B cell (primary cell): ENCODE data around the gene SRGAP2B. TPM values are rescaled to one million over a fixed set of nuclear protein-coding genes. Genes with fewer than 3 reads are reported as not detected.
"Not testable (repeated sequence)": the region's sequence is repeated elsewhere in the genome, so short reads cannot be mapped to it uniquely, and the experiment has no call there.

Experiments used
- ATAC-seq: fragments of 200-7000 bp; cut with Tn5 transposase; one replicate; pipeline ENCODE4 v1.10.0; 2021; ENCODE audit warnings: low read depth, mild to moderate bottlenecking, moderate number of reproducible peaks, moderate library complexity
- CTCF ChIA-PET: fragments of 350-600 bp; sonication (Branson Sonifier 250); formaldehyde crosslinking; loops from one replicate; lab custom pipeline; 2021; ENCODE audit warnings: antibody characterized with exemption, inconsistent platforms; lab: Charles Lee
- POLR2A ChIA-PET: fragments of 350-600 bp; sonication (Branson Sonifier 250); formaldehyde crosslinking; loops from one replicate; lab custom pipeline; 2021; ENCODE audit warnings: antibody characterized with exemption; lab: Charles Lee
- DNase-seq: peaks from one replicate; pipeline ENCODE4 v3.0.0; 2013
- H2AFZ ChIP-seq: 2 replicates; pipeline ENCODE4 v1.6.1; 2012; ENCODE audit warnings: mild to moderate bottlenecking, low read depth, low read length; ENCODE audit not compliant: insufficient read depth, poor library complexity, severe bottlenecking
- H3K27ac ChIP-seq, 2 donors: 1 replicate in 1 of 2; 2 replicates in 1 of 2; pipeline ENCODE4 v1.5.1; 2012 to 2013; ENCODE audit warnings: low read length in 2 of 2, mild to moderate bottlenecking in 2 of 2, moderate library complexity in 1 of 2
- H3K27me3 ChIP-seq, 4 experiments: fragments of 200-600 bp in 1 of 4; sonication (generic) in 1 of 4; replicated peaks in 1 of 4; 1 replicate in 2 of 4; 2 replicates in 2 of 4; pipeline versions ENCODE4 v1.6.1 to v1.7.0; 2013 to 2016; ENCODE audit warnings: low read length in 3 of 4, mild to moderate bottlenecking in 2 of 4, mixed read lengths in 1 of 4, moderate library complexity in 1 of 4; ENCODE audit not compliant: insufficient read depth in 4 of 4, control insufficient read depth in 3 of 4; ENCODE audit errors: control extremely low read depth in 1 of 4
- H3K36me3 ChIP-seq, 2 experiments: replicated peaks in 1 of 2; 1 replicate in 1 of 2; 2 replicates in 1 of 2; pipeline versions ENCODE4 v1.6.1 to v1.7.1; 2013; ENCODE audit warnings: low read length in 1 of 2; ENCODE audit not compliant: insufficient read depth in 2 of 2, control insufficient read depth in 1 of 2; ENCODE audit errors: control extremely low read depth in 1 of 2, extremely low read depth in 1 of 2
- H3K4me1 ChIP-seq, 2 donors: fragments of 200-600 bp in 1 of 2; sonication (generic) in 1 of 2; 1 replicate in 1 of 2; 2 replicates in 1 of 2; pipeline versions ENCODE4 v1.5.1 to v1.6.1; 2013 to 2017; ENCODE audit warnings: low read length in 2 of 2; ENCODE audit not compliant: control insufficient read depth in 2 of 2, insufficient read depth in 2 of 2
- H3K4me2 ChIP-seq: replicated peaks from 2 replicates; pipeline ENCODE3; 2012; ENCODE audit warnings: mild to moderate bottlenecking, low read depth, low read length; ENCODE audit not compliant: poor library complexity, severe bottlenecking
- H3K4me3 ChIP-seq, 5 experiments: fragments of 200-600 bp in 1 of 5; sonication (generic) in 1 of 5; 1 replicate in 3 of 5; 2 replicates in 2 of 5; pipeline versions ENCODE4 v1.5.1 to v1.7.0; 2011 to 2016; ENCODE audit warnings: low read length in 4 of 5, mild to moderate bottlenecking in 4 of 5, low read depth in 2 of 5, control low read depth in 1 of 5, moderate library complexity in 1 of 5; ENCODE audit not compliant: insufficient read depth in 1 of 5; ENCODE audit errors: control extremely low read depth in 1 of 5, extremely low read depth in 1 of 5
- H3K79me2 ChIP-seq: fragments of 200-600 bp; sonication (generic); one replicate; pipeline ENCODE4 v1.6.0; 2016; ENCODE audit warnings: low read length; ENCODE audit not compliant: control insufficient read depth, insufficient read depth
- H3K9ac ChIP-seq: fragments of 200-600 bp; sonication (generic); 2 replicates; pipeline ENCODE4 v1.6.1; 2017; ENCODE audit warnings: mild to moderate bottlenecking, low read length, moderate library complexity
- H3K9me3 ChIP-seq, 3 donors: one replicate each; pipeline versions ENCODE4 v1.6.1 to v1.7.1; 2013; ENCODE audit warnings: low read length in 2 of 3; ENCODE audit not compliant: control insufficient read depth in 2 of 3, insufficient read depth in 1 of 3; ENCODE audit errors: control extremely low read depth in 1 of 3
- H4K20me1 ChIP-seq: 2 replicates; pipeline ENCODE4 v1.6.0; 2012; ENCODE audit warnings: mild to moderate bottlenecking, low read length; ENCODE audit not compliant: insufficient read depth, control insufficient read depth, poor library complexity, severe bottlenecking
- H3K27ac Mint-ChIP-seq: one replicate; pipeline ENCODE4 v1.8.0; 2021; ENCODE audit warnings: mixed read lengths
- H3K27me3 Mint-ChIP-seq: one replicate; pipeline ENCODE4 v1.8.0; 2021; ENCODE audit warnings: mixed read lengths
- H3K4me1 Mint-ChIP-seq: one replicate; pipeline ENCODE4 v1.8.0; 2021; ENCODE audit warnings: mixed read lengths
- H3K4me3 Mint-ChIP-seq: one replicate; pipeline ENCODE4 v1.8.0; 2021; ENCODE audit warnings: mixed read lengths
- H3K9me3 Mint-ChIP-seq: one replicate; pipeline ENCODE4 v1.8.0; 2022; ENCODE audit warnings: mixed read lengths; ENCODE audit not compliant: insufficient read depth
- WGBS: methylation state at CpG from one replicate; pipeline ENCODE4 v1.1.5; 2013; ENCODE audit warnings: missing lambda C conversion rate; ENCODE audit not compliant: insufficient coverage; 5-methylcytosine and 5-hydroxymethylcytosine counted together
- intact Hi-C: fragments of 100-400 bp; cut with micrococcal nuclease; formaldehyde crosslinking; loops from one replicate; pipeline ENCODE4 v1.10.0; 2022
- polyA plus RNA-seq: library from polyadenylated mRNA; depleted of rRNA; stranded (reverse); fragments of >200 nt; gene quantifications from 2 replicates; pipeline ENCODE4 v1.2.3, GENCODE V29; 2012
- total RNA-seq, 2 donors: library from RNA; stranded (reverse); fragments of 120-200 nt in 1 of 2; gene quantifications; 1 replicate in 1 of 2; 2 replicates in 1 of 2; pipeline versions ENCODE4 v1.2.3 to v1.2.4, GENCODE V29; 2013 to 2022

SRGAP2B gene
- total and polyA plus RNA-seq, 2 donors (not counting 1 experiment from before 2014, with no cell fraction given): 3.0 to 36.5 TPM

DNA sequence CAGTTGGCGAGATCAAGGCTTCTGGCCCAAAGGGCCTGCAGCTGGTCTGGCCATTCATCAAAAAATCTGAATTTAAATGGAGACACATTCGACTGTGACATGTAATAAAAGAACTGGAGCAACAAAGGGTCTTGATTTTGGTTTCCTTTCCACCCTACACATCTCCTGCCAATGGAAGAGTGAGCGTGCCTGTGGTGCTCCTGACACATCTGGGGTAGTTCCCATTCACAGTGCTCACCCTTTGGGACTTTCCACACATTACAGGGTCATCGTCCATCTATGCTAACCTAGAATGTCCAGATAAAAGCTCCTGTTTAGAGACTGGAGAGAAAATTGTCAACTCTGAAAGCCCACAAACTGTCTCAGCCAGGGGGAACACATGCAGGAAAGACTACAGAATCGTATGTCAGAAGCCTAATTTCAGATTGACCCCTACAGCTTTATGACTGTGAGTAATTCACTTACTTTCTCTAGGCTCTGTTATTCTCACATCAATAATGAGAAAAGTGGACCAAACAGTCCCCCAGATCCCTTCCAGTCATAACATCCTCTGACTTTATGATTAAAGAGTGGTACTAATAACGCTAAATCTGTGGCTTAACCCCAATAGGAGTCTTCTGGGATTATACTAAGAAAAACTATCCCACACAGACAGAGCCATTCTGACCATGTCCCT is 46.8 kb downstream of the SRGAP2B start:
- H3K27me3 ChIP-seq, DNase-seq, ATAC-seq, H3K36me3 ChIP-seq, H3K27me3 Mint-ChIP-seq, H3K9me3 ChIP-seq, H3K4me2 ChIP-seq, H3K27ac Mint-ChIP-seq, H3K4me3 ChIP-seq, H3K4me1 Mint-ChIP-seq, H3K9me3 Mint-ChIP-seq, H3K4me3 Mint-ChIP-seq, H3K4me1 ChIP-seq, H3K9ac ChIP-seq, H4K20me1 ChIP-seq, H2AFZ ChIP-seq, H3K79me2 ChIP-seq, intact Hi-C loops, POLR2A ChIA-PET, CTCF ChIA-PET, H3K27ac ChIP-seq: not testable (repeated sequence)
- no CpG with 5 or more reads among the region's 6 CpGs for WGBS

GRCh38 chr1:145047553-145047952 is 47.6 kb downstream of the SRGAP2B start:
- H3K4me1 ChIP-seq, DNase-seq, H3K79me2 ChIP-seq, H3K27me3 Mint-ChIP-seq, H3K4me1 Mint-ChIP-seq, H3K9me3 Mint-ChIP-seq, H3K36me3 ChIP-seq, POLR2A ChIA-PET, H3K4me3 ChIP-seq, H3K9ac ChIP-seq, H4K20me1 ChIP-seq, H2AFZ ChIP-seq, H3K4me2 ChIP-seq, H3K27ac Mint-ChIP-seq, H3K4me3 Mint-ChIP-seq, intact Hi-C loops, H3K27me3 ChIP-seq, CTCF ChIA-PET, H3K27ac ChIP-seq, H3K9me3 ChIP-seq: not testable (repeated sequence)
- WGBS: no CpG with 5 or more reads among the region's 1 CpG
- ATAC-seq: peak; percentile 85

GRCh38 chr1:145045571-145046273 is 49.4 kb downstream of the SRGAP2B start:
- H3K9ac ChIP-seq, H3K9me3 Mint-ChIP-seq, CTCF ChIA-PET, H3K9me3 ChIP-seq, H3K27me3 Mint-ChIP-seq, H2AFZ ChIP-seq, H4K20me1 ChIP-seq, POLR2A ChIA-PET, H3K4me1 Mint-ChIP-seq, H3K4me1 ChIP-seq, intact Hi-C loops, H3K27ac Mint-ChIP-seq, H3K36me3 ChIP-seq, H3K27ac ChIP-seq, H3K4me3 ChIP-seq, H3K27me3 ChIP-seq, H3K79me2 ChIP-seq, DNase-seq, ATAC-seq, H3K4me3 Mint-ChIP-seq, H3K4me2 ChIP-seq: not testable (repeated sequence)
- no CpG with 5 or more reads among the region's 5 CpGs for WGBS

- H3K4me3 ChIP-seq, H3K9me3 ChIP-seq, POLR2A ChIA-PET, DNase-seq, H3K27me3 ChIP-seq, H3K4me2 ChIP-seq, H3K27ac Mint-ChIP-seq, H3K9ac ChIP-seq, intact Hi-C loops, H3K4me1 Mint-ChIP-seq, H3K27me3 Mint-ChIP-seq, H3K4me1 ChIP-seq, H3K27ac ChIP-seq, H4K20me1 ChIP-seq, CTCF ChIA-PET, H3K4me3 Mint-ChIP-seq, H3K36me3 ChIP-seq, H2AFZ ChIP-seq, H3K9me3 Mint-ChIP-seq, H3K79me2 ChIP-seq: not testable (repeated sequence)
- ATAC-seq: peak; percentile 90
- no CpG with 5 or more reads among the region's 1 CpG for WGBS
Observed at GRCh38 chr1:145041519-145041918, 53.6 kb downstream of the SRGAP2B start.
